Kidney (tissue), 14 donors: Measurements from ENCODE around the gene ZIC2. TPM values are rescaled to one million over a fixed set of nuclear protein-coding genes. Genes with fewer than 3 reads are reported as not detected.

Experiments used
- DNase-seq, 5 donors: peaks; one replicate each; pipeline ENCODE4 v3.0.0-alpha.2; 2013 to 2020
- FAIRE-seq: peaks from 2 replicates; lab custom pipeline; 2012; peaks lifted over from hg19 to GRCh38; lab: Jason Lieb, UNC
- H3K27ac ChIP-seq, 2 donors: one replicate each; pipeline ENCODE4 v1.7.0; 2013; ENCODE audit warnings: low read depth in 2 of 2, low read length in 2 of 2, inconsistent platforms in 1 of 2
- H3K27me3 ChIP-seq: one replicate; pipeline ENCODE4 v1.7.1; 2013; ENCODE audit warnings: low read length, inconsistent platforms; ENCODE audit not compliant: control insufficient read depth, insufficient read depth
- H3K36me3 ChIP-seq, 3 donors: one replicate each; pipeline versions ENCODE4 v1.7.0 to v1.7.1; 2013; ENCODE audit warnings: low read length in 3 of 3, control low read depth in 1 of 3, inconsistent platforms in 1 of 3; ENCODE audit not compliant: insufficient read depth in 3 of 3, control insufficient read depth in 2 of 3
- H3K4me1 ChIP-seq, 3 donors: one replicate each; pipeline versions ENCODE4 v1.7.0 to v1.7.1; 2013; ENCODE audit warnings: low read length in 3 of 3, inconsistent platforms in 1 of 3, low read depth in 1 of 3; ENCODE audit not compliant: control insufficient read depth in 2 of 3, insufficient read depth in 2 of 3
- H3K4me3 ChIP-seq, 3 donors: one replicate each; pipeline versions ENCODE4 v1.7.0 to v1.8.1; 2013; ENCODE audit warnings: low read length in 3 of 3, control low read depth in 1 of 3, inconsistent platforms in 1 of 3
- H3K9ac ChIP-seq, 3 donors: one replicate each; pipeline versions ENCODE4 v1.7.0 to v1.7.1; 2013; ENCODE audit warnings: low read length in 3 of 3, control low read depth in 1 of 3, inconsistent platforms in 1 of 3
- H3K9me3 ChIP-seq, 3 donors: one replicate each; pipeline versions ENCODE4 v1.7.0 to v1.7.1; 2013; ENCODE audit warnings: low read length in 3 of 3, control low read depth in 1 of 3, inconsistent platforms in 1 of 3; ENCODE audit not compliant: control insufficient read depth in 2 of 3, insufficient read depth in 1 of 3
- intact Hi-C: fragments of 100-400 bp; cut with DNase I; formaldehyde crosslinking; loops from one replicate; pipeline ENCODE4 v1.11.1; 2022
- polyA plus RNA-seq: library from polyadenylated mRNA; stranded (reverse); fragments of 350-450 nt; fragmentation: Illumina TruSeq; extraction: RNeasy Lipid Tissue Mini Kit (QIAGEN cat#74804); gene quantifications from one replicate; pipeline ENCODE4 v1.2.3, GENCODE V29; 2014; ENCODE audit warnings: low read depth, low replicate concordance; ENCODE audit not compliant: insufficient read depth
- total RNA-seq: library from RNA; stranded (reverse); fragmentation: NEBNext Ultra II Directional; extraction: Animal tissue kit (Norgen Biotek cat#: 25700); gene quantifications from one replicate; pipeline ENCODE4 v1.2.1, GENCODE V29; 2021
- TF ChIP-seq, protein P1 (sequence below): IDR thresholded peaks from 3 replicates; pipeline ENCODE4 v1.5.1; 2012; ENCODE audit warnings: mild to moderate bottlenecking, moderate library complexity, borderline replicate concordance; ENCODE audit not compliant: insufficient read depth; ENCODE audit errors: extremely low read depth
- donor health status: control.
- donor health status: control.
- donor health status: control.
- donor health status: control.
- donor health status: control.
- donor health status: DM: yes; HTN: yes; CAD: no.
- donor health status: Normal renal cell carcinoma (clear cell type).

Gene ZIC2
- total and polyA plus RNA-seq, 2 donors from 2014 or later, result 0.13 to 1.4 TPM

DNA sequence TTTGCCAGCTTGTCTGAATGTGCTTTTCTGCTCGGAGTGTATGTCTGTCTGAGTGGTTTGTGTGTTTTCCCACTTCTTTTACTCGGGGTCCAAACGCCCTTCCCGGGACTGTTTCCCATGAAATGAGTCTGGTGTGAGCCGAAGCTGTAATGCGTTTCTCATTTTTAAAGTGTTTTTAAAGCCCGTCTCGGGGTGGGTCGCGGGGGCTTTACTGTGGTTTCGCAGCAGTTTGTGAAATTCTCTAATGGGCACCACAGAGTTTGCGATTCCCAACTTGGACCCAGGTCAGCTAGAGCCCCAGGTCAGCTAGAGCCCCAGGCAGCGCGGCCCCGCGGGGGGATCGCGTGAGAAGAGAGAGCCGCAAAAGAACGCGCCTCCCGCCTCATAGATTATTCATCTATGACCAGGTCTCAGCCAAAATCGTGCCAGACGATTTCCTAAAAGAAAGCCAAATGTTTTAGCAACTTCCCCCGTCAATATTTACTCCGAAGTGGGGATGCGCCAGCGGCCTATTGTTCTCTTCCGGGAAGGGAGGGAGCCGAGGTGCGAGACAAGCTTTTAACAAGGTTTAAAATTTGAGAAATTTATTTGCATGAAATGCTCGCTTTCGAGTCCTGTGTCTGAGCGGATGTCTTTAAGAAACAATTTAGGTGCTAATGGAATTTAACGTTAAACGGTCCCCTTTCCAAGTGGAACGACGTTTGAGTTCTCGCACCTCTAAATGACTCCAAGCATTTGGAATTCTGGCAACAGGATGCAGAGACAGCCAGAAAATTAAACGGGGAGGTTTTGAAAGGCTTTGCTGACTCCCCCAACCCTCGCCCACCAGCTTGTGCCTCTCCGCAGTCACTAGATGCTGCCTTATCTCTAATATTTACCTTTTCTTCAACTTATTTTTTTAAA is 2.2 kb downstream of the ZIC2 start:
- Histone ChIP-seq H3K27me3 (peaks cover 59% of the 10 kb centered on the region), H3K4me1 (peaks cover 0 to 10% (median 0%) of the 10 kb centered on the region in 3 donors), H3K27ac (no peak overlapping the region), H3K9me3 (peaks cover 0 to 2% (median 0%) of the 10 kb centered on the region in 3 donors), H3K36me3 (no peaks in the 10 kb centered on the region), H3K9ac (no peak overlapping the region), H3K4me3 (no peak overlapping the region)
- TF ChIP-seq, protein P1, sequence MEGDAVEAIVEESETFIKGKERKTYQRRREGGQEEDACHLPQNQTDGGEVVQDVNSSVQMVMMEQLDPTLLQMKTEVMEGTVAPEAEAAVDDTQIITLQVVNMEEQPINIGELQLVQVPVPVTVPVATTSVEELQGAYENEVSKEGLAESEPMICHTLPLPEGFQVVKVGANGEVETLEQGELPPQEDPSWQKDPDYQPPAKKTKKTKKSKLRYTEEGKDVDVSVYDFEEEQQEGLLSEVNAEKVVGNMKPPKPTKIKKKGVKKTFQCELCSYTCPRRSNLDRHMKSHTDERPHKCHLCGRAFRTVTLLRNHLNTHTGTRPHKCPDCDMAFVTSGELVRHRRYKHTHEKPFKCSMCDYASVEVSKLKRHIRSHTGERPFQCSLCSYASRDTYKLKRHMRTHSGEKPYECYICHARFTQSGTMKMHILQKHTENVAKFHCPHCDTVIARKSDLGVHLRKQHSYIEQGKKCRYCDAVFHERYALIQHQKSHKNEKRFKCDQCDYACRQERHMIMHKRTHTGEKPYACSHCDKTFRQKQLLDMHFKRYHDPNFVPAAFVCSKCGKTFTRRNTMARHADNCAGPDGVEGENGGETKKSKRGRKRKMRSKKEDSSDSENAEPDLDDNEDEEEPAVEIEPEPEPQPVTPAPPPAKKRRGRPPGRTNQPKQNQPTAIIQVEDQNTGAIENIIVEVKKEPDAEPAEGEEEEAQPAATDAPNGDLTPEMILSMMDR, result no peak
- peak in 2 of 5 donors; percentile 27 to 43 for DNase-seq
- no peak for FAIRE-seq
- intact Hi-C loops, result no loop called here

- H3K4me1 ChIP-seq, result peaks cover 0 to 7% (median 0%) of the 10 kb centered on the region in 3 donors
- FAIRE-seq (no peak), DNase-seq (peak in 3 of 5 donors; percentile 40 to 66 (median 44))
These were observed 3.1 kb downstream of the ZIC2 start for GRCh38 chr13:99984461-99985240.

DNA sequence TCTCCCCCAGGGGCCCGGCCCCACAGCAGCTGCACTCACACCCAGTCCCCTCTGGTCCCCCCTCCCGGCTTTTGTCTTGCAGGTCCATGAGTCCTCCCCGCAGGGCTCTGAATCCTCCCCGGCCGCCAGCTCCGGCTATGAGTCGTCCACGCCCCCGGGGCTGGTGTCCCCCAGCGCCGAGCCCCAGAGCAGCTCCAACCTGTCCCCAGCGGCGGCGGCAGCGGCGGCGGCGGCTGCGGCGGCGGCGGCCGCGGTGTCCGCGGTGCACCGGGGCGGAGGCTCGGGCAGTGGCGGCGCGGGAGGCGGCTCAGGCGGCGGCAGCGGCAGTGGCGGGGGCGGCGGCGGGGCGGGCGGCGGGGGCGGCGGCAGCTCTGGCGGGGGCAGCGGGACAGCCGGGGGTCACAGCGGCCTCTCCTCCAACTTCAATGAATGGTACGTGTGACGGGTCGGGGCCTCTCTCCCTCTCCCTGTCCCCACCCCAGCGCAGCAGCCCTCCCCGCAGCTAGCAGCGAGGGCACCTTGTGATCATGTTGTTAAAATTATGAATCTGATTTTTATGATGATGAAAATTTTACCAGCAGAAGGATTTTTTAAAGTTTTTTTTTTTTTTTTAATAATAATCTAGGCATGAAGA is 3.8 kb downstream of the ZIC2 start:
- H3K4me3 ChIP-seq, result no peak overlapping the region
- FAIRE-seq, result no peak
- H3K27me3 ChIP-seq, result peaks cover 65% of the 10 kb centered on the region
- no peak overlapping the region for H3K27ac ChIP-seq
- H3K9me3 ChIP-seq, result peaks cover 0 to 2% (median 0%) of the 10 kb centered on the region in 3 donors
- intact Hi-C loops, result no loop called here
- H3K4me1 ChIP-seq, result peaks cover 0 to 2% (median 0%) of the 10 kb centered on the region in 3 donors
- DNase-seq, result peak in 4 of 5 donors; percentile 22 to 37 (median 26)
- no peaks in the 10 kb centered on the region for H3K36me3 ChIP-seq
- no peak overlapping the region for H3K9ac ChIP-seq
- TF ChIP-seq, protein P1, result no peak

More at GRCh38 chr13:99984461-99985240, 3.1 kb downstream of the ZIC2 start:
- no peak overlapping the region for H3K4me3 ChIP-seq
- TF ChIP-seq, protein P1, result no peak
- no peak overlapping the region for H3K27ac ChIP-seq
- peaks cover 60% of the 10 kb centered on the region for H3K27me3 ChIP-seq
- no peaks in the 10 kb centered on the region for H3K36me3 ChIP-seq
- peaks cover 0 to 2% (median 0%) of the 10 kb centered on the region in 3 donors for H3K9me3 ChIP-seq
- H3K9ac ChIP-seq, result no peak overlapping the region
- intact Hi-C loops, result no loop called here
